ENCODE measurements around the gene MAFG. TPM values are rescaled to one million over a fixed set of nuclear protein-coding genes. Genes with fewer than 3 reads are reported as not detected.

MAFG gene
- total and polyA plus RNA-seq, 2 of the 13 experiments (the other 11 are each of a cell fraction or from before 2014, with no cell fraction given), result 14.5 to 20.0 TPM

DNA sequence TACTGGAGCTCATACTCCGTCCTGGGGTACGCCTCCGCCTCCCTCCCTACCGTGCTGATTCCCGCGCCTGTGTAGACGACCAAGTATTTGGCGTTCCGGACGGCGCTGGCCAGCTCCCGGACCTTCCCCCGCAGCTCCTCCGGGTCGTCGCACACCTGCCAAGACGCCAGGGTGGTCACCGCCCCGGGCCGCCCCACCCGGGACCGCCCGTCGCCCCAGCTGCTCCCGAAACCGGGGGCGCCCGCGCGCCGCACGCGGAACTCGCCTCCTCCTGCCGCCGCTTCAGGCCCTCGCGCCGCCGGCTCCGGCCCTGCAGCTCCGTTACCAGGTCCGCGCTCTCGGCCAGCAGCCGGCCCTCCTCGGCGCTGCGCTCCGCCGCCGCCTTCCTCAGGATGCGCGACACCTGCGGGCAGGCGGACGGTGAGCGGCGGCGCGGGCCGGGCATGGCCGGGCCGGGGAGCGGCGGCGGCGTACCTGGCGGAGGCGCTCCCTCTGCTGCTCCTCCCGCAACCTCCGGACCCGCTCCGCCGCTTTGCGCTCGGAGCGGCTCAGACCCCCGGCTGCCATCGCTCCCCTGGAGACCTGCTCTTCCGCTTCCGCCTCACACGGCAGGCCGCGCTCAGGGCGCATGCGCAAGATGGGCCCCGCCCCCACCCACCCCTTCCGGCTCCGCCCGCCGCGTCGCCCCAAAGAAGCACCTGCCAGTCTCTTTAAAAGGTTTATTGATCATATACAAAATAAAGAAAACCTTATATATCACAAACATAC is 9.8 kb downstream of the MAFG start, which contains the start of gene SIRT7 (continued):
- TF ChIP-seq, protein P1, sequence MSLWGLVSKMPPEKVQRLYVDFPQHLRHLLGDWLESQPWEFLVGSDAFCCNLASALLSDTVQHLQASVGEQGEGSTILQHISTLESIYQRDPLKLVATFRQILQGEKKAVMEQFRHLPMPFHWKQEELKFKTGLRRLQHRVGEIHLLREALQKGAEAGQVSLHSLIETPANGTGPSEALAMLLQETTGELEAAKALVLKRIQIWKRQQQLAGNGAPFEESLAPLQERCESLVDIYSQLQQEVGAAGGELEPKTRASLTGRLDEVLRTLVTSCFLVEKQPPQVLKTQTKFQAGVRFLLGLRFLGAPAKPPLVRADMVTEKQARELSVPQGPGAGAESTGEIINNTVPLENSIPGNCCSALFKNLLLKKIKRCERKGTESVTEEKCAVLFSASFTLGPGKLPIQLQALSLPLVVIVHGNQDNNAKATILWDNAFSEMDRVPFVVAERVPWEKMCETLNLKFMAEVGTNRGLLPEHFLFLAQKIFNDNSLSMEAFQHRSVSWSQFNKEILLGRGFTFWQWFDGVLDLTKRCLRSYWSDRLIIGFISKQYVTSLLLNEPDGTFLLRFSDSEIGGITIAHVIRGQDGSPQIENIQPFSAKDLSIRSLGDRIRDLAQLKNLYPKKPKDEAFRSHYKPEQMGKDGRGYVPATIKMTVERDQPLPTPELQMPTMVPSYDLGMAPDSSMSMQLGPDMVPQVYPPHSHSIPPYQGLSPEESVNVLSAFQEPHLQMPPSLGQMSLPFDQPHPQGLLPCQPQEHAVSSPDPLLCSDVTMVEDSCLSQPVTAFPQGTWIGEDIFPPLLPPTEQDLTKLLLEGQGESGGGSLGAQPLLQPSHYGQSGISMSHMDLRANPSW (CRISPR knock-in tag; IDR thresholded peaks at IDR 0.05; ENCODE audit: borderline replicate concordance), result no peak
- TF ChIP-seq, protein P2, sequence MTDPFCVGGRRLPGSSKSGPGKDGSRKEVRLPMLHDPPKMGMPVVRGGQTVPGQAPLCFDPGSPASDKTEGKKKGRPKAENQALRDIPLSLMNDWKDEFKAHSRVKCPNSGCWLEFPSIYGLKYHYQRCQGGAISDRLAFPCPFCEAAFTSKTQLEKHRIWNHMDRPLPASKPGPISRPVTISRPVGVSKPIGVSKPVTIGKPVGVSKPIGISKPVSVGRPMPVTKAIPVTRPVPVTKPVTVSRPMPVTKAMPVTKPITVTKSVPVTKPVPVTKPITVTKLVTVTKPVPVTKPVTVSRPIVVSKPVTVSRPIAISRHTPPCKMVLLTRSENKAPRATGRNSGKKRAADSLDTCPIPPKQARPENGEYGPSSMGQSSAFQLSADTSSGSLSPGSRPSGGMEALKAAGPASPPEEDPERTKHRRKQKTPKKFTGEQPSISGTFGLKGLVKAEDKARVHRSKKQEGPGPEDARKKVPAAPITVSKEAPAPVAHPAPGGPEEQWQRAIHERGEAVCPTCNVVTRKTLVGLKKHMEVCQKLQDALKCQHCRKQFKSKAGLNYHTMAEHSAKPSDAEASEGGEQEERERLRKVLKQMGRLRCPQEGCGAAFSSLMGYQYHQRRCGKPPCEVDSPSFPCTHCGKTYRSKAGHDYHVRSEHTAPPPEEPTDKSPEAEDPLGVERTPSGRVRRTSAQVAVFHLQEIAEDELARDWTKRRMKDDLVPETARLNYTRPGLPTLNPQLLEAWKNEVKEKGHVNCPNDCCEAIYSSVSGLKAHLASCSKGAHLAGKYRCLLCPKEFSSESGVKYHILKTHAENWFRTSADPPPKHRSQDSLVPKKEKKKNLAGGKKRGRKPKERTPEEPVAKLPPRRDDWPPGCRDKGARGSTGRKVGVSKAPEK (CRISPR knock-in tag; IDR thresholded peaks at IDR 0.05; ENCODE audit: borderline replicate concordance), result no peak
- TF ChIP-seq HES4 (CRISPR knock-in tag; IDR thresholded peaks at IDR 0.05; ENCODE audit: borderline replicate concordance) (peak; percentile 92), ZNF782 (CRISPR knock-in tag; IDR thresholded peaks at IDR 0.05; ENCODE audit: borderline replicate concordance) (peak; percentile 53; the same call in 1 of the 2 replicates), SOX6 (IDR thresholded peaks at IDR 0.05) (no peak), SOX6 (CRISPR knock-in tag; IDR thresholded peaks at IDR 0.05) (no peak), TP53 (CRISPR knock-in tag; conservative IDR thresholded peaks at IDR 0.05) (no peak), SP5 (CRISPR knock-in tag; IDR thresholded peaks at IDR 0.05; ENCODE audit: borderline replicate concordance, low read depth) (peak; percentile 66), KDM4B (CRISPR knock-in tag; IDR thresholded peaks at IDR 0.05) (no peak), ZBTB1 (CRISPR knock-in tag; IDR thresholded peaks at IDR 0.05; ENCODE audit: borderline replicate concordance) (no peak), GABPA (IDR thresholded peaks at IDR 0.05; ENCODE audit: low read depth, low read length) (peak; percentile 79), GABPA (CRISPR knock-in tag; IDR thresholded peaks at IDR 0.05; ENCODE audit: low read depth) (peak; percentile 88), ZNF562 (CRISPR knock-in tag; IDR thresholded peaks at IDR 0.05; ENCODE audit: borderline replicate concordance) (no peak), ZSCAN21 (CRISPR knock-in tag; IDR thresholded peaks at IDR 0.05; ENCODE audit: borderline replicate concordance) (peak; percentile 92), RBM39 (IDR thresholded peaks at IDR 0.05; ENCODE audit: low read depth, low read length, poor library complexity, severe bottlenecking) (no peak), NFYB (CRISPR knock-in tag; IDR thresholded peaks at IDR 0.05) (no peak), SAP130 (CRISPR knock-in tag; IDR thresholded peaks at IDR 0.05; ENCODE audit: low read depth) (peak; percentile 93), ASH2L (IDR thresholded peaks at IDR 0.05; ENCODE audit: insufficient read length, low read depth, low read length) (peak; percentile 40), TOE1 (CRISPR knock-in tag; IDR thresholded peaks at IDR 0.05) (no peak; the same call in 1 of the 2 replicates), NR2F2 (IDR thresholded peaks at IDR 0.05; ENCODE audit: borderline replicate concordance, low read depth) (no peak)
- TF ChIP-seq, protein P3, sequence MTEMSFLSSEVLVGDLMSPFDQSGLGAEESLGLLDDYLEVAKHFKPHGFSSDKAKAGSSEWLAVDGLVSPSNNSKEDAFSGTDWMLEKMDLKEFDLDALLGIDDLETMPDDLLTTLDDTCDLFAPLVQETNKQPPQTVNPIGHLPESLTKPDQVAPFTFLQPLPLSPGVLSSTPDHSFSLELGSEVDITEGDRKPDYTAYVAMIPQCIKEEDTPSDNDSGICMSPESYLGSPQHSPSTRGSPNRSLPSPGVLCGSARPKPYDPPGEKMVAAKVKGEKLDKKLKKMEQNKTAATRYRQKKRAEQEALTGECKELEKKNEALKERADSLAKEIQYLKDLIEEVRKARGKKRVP (CRISPR knock-in tag; IDR thresholded peaks at IDR 0.05), result no peak

Measured in HepG2 (cell line).